H1 (cell line): ENCODE measurements around the gene SLC25A22. TPM values are rescaled to one million over a fixed set of nuclear protein-coding genes. Genes with fewer than 3 reads are reported as not detected.

ENCODE experiments used
- CTCF ChIA-PET: fragments of 300-600 bp; sonication (Branson Sonifier 250); formaldehyde crosslinking; loops from one replicate; lab custom pipeline; 2021; ENCODE audit not compliant: partially characterized antibody; lab: Charles Lee
- POLR2A ChIA-PET: fragments of 300-600 bp; sonication (Branson Sonifier 250); formaldehyde crosslinking; loops from one replicate; lab custom pipeline; 2021; ENCODE audit warnings: inconsistent platforms; ENCODE audit not compliant: partially characterized antibody; lab: Charles Lee
- DNase-seq, 2 experiments: peaks; one replicate each; pipeline versions ENCODE4 v3.0.0 to v3.0.0-alpha.2; 2010 to 2022; ENCODE audit warnings: low spot score in 2 of 2, low read depth in 1 of 2, mixed read lengths in 1 of 2
- FAIRE-seq: peaks from 2 replicates; lab custom pipeline; 2011; peaks lifted over from hg19 to GRCh38; lab: Jason Lieb, UNC
- H2AFZ ChIP-seq: 2 replicates; pipeline ENCODE4 v1.8.1; 2012; ENCODE audit warnings: low read length, inconsistent platforms
- H2AK5ac ChIP-seq: 2 replicates; pipeline ENCODE4 v1.6.1; 2013; ENCODE audit warnings: low read depth, low read length
- H2BK120ac ChIP-seq: replicated peaks from 2 replicates; pipeline ENCODE3; 2013; ENCODE audit warnings: low read depth, low read length, inconsistent platforms
- H2BK12ac ChIP-seq: 2 replicates; pipeline ENCODE4 v1.6.1; 2013; ENCODE audit warnings: low read depth, low read length
- H2BK15ac ChIP-seq: 2 replicates; pipeline ENCODE4 v1.6.1; 2013; ENCODE audit warnings: low read length
- H2BK20ac ChIP-seq: 2 replicates; pipeline ENCODE4 v1.6.1; 2013; ENCODE audit warnings: low read length
- H2BK5ac ChIP-seq: 2 replicates; pipeline ENCODE4 v1.6.1; 2013; ENCODE audit warnings: low read depth, low read length
- H3K14ac ChIP-seq: 2 replicates; pipeline ENCODE4 v1.6.1; 2013; ENCODE audit warnings: inconsistent platforms; ENCODE audit not compliant: insufficient read length
- H3K18ac ChIP-seq: 2 replicates; pipeline ENCODE4 v1.6.1; 2013; ENCODE audit warnings: low read length; ENCODE audit errors: extremely low read depth
- H3K23ac ChIP-seq: 2 replicates; pipeline ENCODE4 v1.6.1; 2013; ENCODE audit warnings: inconsistent platforms; ENCODE audit not compliant: insufficient read length
- H3K23me2 ChIP-seq: 2 replicates; pipeline ENCODE4 v1.6.1; 2013; ENCODE audit warnings: low read depth, low read length
- H3K27ac ChIP-seq: 2 replicates; pipeline ENCODE4 v1.6.1; 2011; ENCODE audit warnings: low read depth, low read length, inconsistent platforms
- H3K27me3 ChIP-seq, 4 experiments: replicated peaks in 1 of 4; 1 replicate in 1 of 4; 2 replicates in 3 of 4; pipeline versions ENCODE4 v1.6.1 to v1.8.1; 2011 to 2013; ENCODE audit warnings: low read length in 3 of 4, mild to moderate bottlenecking in 3 of 4, inconsistent platforms in 2 of 4, mixed read lengths in 2 of 4, moderate library complexity in 1 of 4; ENCODE audit not compliant: control insufficient read depth in 3 of 4, insufficient read depth in 3 of 4; ENCODE audit errors: extremely low read depth in 1 of 4
- H3K36me3 ChIP-seq, 4 experiments: 2 replicates each; pipeline versions ENCODE4 v1.6.1 to v1.8.1; 2011 to 2013; ENCODE audit warnings: mild to moderate bottlenecking in 4 of 4, low read length in 3 of 4, moderate library complexity in 2 of 4, control low read depth in 1 of 4, inconsistent platforms in 1 of 4; ENCODE audit not compliant: insufficient read depth in 4 of 4, control insufficient read depth in 2 of 4
- H3K4ac ChIP-seq: replicated peaks from 2 replicates; pipeline ENCODE3; 2013; ENCODE audit warnings: low read length, low read depth, mixed read lengths, inconsistent platforms; ENCODE audit not compliant: insufficient read length
- H3K4me1 ChIP-seq, 4 experiments: replicated peaks in 1 of 4; 1 replicate in 1 of 4; 2 replicates in 3 of 4; pipeline versions ENCODE4 v1.6.1 to v1.8.1; 2011 to 2013; ENCODE audit warnings: low read length in 3 of 4, inconsistent platforms in 2 of 4, mixed read lengths in 1 of 4; ENCODE audit not compliant: insufficient read depth in 4 of 4, control insufficient read depth in 3 of 4
- H3K4me2 ChIP-seq, 2 experiments: 2 replicates each; pipeline versions ENCODE4 v1.6.1 to v1.8.1; 2011 to 2013; ENCODE audit warnings: low read depth in 2 of 2, low read length in 2 of 2, control low read depth in 1 of 2, inconsistent platforms in 1 of 2, mild to moderate bottlenecking in 1 of 2; ENCODE audit not compliant: insufficient read depth in 1 of 2
- H3K4me3 ChIP-seq, 4 experiments: fragments of 200-600, 300-600 bp in 1 of 4; sonication (generic), shearing (Covaris generic), sonication (Bioruptor Twin) in 1 of 4; 2 replicates each; pipeline versions ENCODE4 v1.5.1 to v1.8.1; 2011 to 2016; ENCODE audit warnings: low read length in 4 of 4, low read depth in 3 of 4, control low read depth in 2 of 4, inconsistent platforms in 2 of 4, mild to moderate bottlenecking in 2 of 4, mixed read lengths in 1 of 4, moderate library complexity in 1 of 4; ENCODE audit not compliant: insufficient read depth in 2 of 4; ENCODE audit errors: extremely low read depth in 1 of 4
- H3K56ac ChIP-seq: replicated peaks from 2 replicates; pipeline ENCODE3; 2013; ENCODE audit warnings: low read depth, mild to moderate bottlenecking, mixed read lengths, low read length, inconsistent platforms; ENCODE audit not compliant: insufficient read length
- H3K79me1 ChIP-seq: 2 replicates; pipeline ENCODE4 v1.6.1; 2013; ENCODE audit warnings: low read depth, low read length, control low read depth
- H3K79me2 ChIP-seq, 2 experiments: 2 replicates each; pipeline versions ENCODE4 v1.6.1 to v1.8.1; 2012 to 2013; ENCODE audit warnings: low read length in 2 of 2, mild to moderate bottlenecking in 2 of 2, inconsistent platforms in 1 of 2; ENCODE audit not compliant: insufficient read depth in 2 of 2, control insufficient read depth in 1 of 2
- H3K9ac ChIP-seq, 4 experiments: replicated peaks in 1 of 4; 1 replicate in 1 of 4; 2 replicates in 3 of 4; pipeline versions ENCODE4 v1.6.1 to v1.8.1; 2011 to 2013; ENCODE audit warnings: low read depth in 3 of 4, low read length in 3 of 4, control low read depth in 2 of 4, mild to moderate bottlenecking in 2 of 4, moderate library complexity in 2 of 4, inconsistent platforms in 1 of 4; ENCODE audit errors: extremely low read depth in 1 of 4
- H3K9me3 ChIP-seq, 2 experiments: 2 replicates each; pipeline versions ENCODE4 v1.6.1 to v1.8.1; 2012 to 2013; ENCODE audit warnings: mild to moderate bottlenecking in 2 of 2, moderate library complexity in 2 of 2, control low read depth in 1 of 2, inconsistent platforms in 1 of 2, low read depth in 1 of 2, low read length in 1 of 2, mixed read lengths in 1 of 2; ENCODE audit not compliant: insufficient read depth in 2 of 2
- H4K20me1 ChIP-seq, 2 experiments: replicated peaks in 1 of 2; 2 replicates each; pipeline versions ENCODE3 to v1.8.1; 2011 to 2013; ENCODE audit warnings: inconsistent platforms in 2 of 2, low read length in 2 of 2, mild to moderate bottlenecking in 1 of 2; ENCODE audit not compliant: insufficient read depth in 2 of 2, control insufficient read depth in 1 of 2
- H4K5ac ChIP-seq: 2 replicates; pipeline ENCODE4 v1.6.1; 2013; ENCODE audit warnings: low read length, low read depth, mixed read lengths, inconsistent platforms; ENCODE audit not compliant: insufficient read length
- H4K8ac ChIP-seq: 2 replicates; pipeline ENCODE4 v1.8.0; 2013; ENCODE audit warnings: mild to moderate bottlenecking, moderate library complexity, low read length, inconsistent platforms; ENCODE audit not compliant: insufficient read depth; ENCODE audit errors: extremely low read depth
- H4K91ac ChIP-seq: replicated peaks from 2 replicates; pipeline ENCODE3; 2013; ENCODE audit warnings: low read length, mixed read lengths, inconsistent platforms; ENCODE audit not compliant: insufficient read length
- E2F6 ChIP-seq: IDR thresholded peaks from 2 replicates; pipeline ENCODE4 v1.6.1; 2012; ENCODE audit warnings: inconsistent platforms
- EZH2 ChIP-seq: fragments of 200-600 bp; sonication (generic); IDR thresholded peaks from 2 replicates; pipeline ENCODE4 v1.7.1; 2012; ENCODE audit warnings: low read depth, mild to moderate bottlenecking, moderate library complexity, low read length, inconsistent platforms; ENCODE audit not compliant: severe bottlenecking
- FOSL1 ChIP-seq: IDR thresholded peaks from 2 replicates; pipeline ENCODE4 v1.6.1; 2011; ENCODE audit warnings: mild to moderate bottlenecking, low read depth, low read length, moderate library complexity; ENCODE audit not compliant: insufficient read depth
- KDM1A ChIP-seq: fragments of 200-600, 300-600 bp; sonication (generic); IDR thresholded peaks from 2 replicates; pipeline ENCODE4 v1.7.1; 2016; ENCODE audit warnings: mild to moderate bottlenecking, low read length, borderline replicate concordance
- PHF8 ChIP-seq: fragments of 200-600 bp; sonication (generic); conservative IDR thresholded peaks from 2 replicates; pipeline ENCODE4 v1.7.1; 2012; ENCODE audit warnings: low read depth, mild to moderate bottlenecking, inconsistent platforms, low read length, moderate library complexity
- POLR2A ChIP-seq, 2 experiments: IDR thresholded peaks; 1 replicate in 1 of 2; 2 replicates in 1 of 2; pipeline ENCODE4 v1.6.1; 2011; ENCODE audit warnings: low read depth in 2 of 2, low read length in 2 of 2, mild to moderate bottlenecking in 2 of 2; ENCODE audit errors: control extremely low read depth in 1 of 2
- POU5F1 ChIP-seq: IDR thresholded peaks from 2 replicates; pipeline ENCODE4 v1.6.1; 2011; ENCODE audit warnings: low read depth, mild to moderate bottlenecking, low read length, moderate library complexity
- SP2 ChIP-seq: IDR thresholded peaks from 2 replicates; pipeline ENCODE4 v1.6.1; 2012; ENCODE audit warnings: mild to moderate bottlenecking, low read length, inconsistent platforms
- SRF ChIP-seq: IDR thresholded peaks from 2 replicates; pipeline ENCODE4 v1.6.1; 2011; ENCODE audit warnings: mild to moderate bottlenecking, low read depth, low read length, moderate library complexity
- TCF12 ChIP-seq: IDR thresholded peaks from 2 replicates; pipeline ENCODE4 v1.6.1; 2011; ENCODE audit warnings: low read depth, mild to moderate bottlenecking, low read length
- WGBS, 2 experiments: shearing (Covaris generic) in 1 of 2; methylation state at CpG; one replicate each; pipeline versions ENCODE4 v1.1.6 to v1.1.7; 2013 to 2015; ENCODE audit warnings: low lambda C conversion rate in 2 of 2, mixed read lengths in 2 of 2, inconsistent platforms in 1 of 2, low coverage in 1 of 2, missing lambda C conversion rate in 1 of 2; ENCODE audit not compliant: insufficient replicate concordance in 2 of 2, insufficient coverage in 1 of 2, insufficient read length in 1 of 2; ENCODE audit errors: extremely low coverage in 1 of 2, missing lambda C conversion rate in 1 of 2; 5-methylcytosine and 5-hydroxymethylcytosine counted together
- polyA plus RNA-seq, 7 experiments: library from polyadenylated mRNA; depleted of rRNA in 3 of 7; stranded (reverse) in 5 of 7; unstranded in 2 of 7; fragments of >200 nt in 5 of 7; fragments of 200-250 nt in 2 of 7; gene quantifications; 1 replicate in 5 of 7; 2 replicates in 1 of 7; 4 replicates in 1 of 7; pipeline versions ENCODE4 v1.2.1 to v1.2.3, GENCODE V29; 2011 to 2013; ENCODE audit warnings: missing spikeins in 2 of 7, mixed read lengths in 2 of 7
- total RNA-seq: library from RNA; stranded (reverse); fragmentation: NEBNext Ultra II Directional; extraction: Animal tissue kit (Norgen Biotek cat#: 25700); gene quantifications from 2 replicates; pipeline ENCODE4 v1.2.1, GENCODE V29; 2021

The SLC25A22 gene
- total and polyA plus RNA-seq, 2 of the 8 experiments (the other 6 are each of a cell fraction or from before 2014, with no cell fraction given), result 31.5 to 48.0 TPM

GRCh38 chr11:772429-773390, 25.4 kb downstream of the SLC25A22 start:
- 91% methylated on average over 33 of the region's 34 CpGs; no CpG with 5 or more reads in 1 of the 2 experiments for WGBS, 2 experiments
- Histone ChIP-seq H3K4me3 (no peak overlapping the region), H2BK15ac (no peak overlapping the region), H3K79me2 (peaks cover 7 to 41% of the 10 kb centered on the region in 2 experiments; a peak in 3 of 4 replicates), H2BK20ac (no peak overlapping the region), H3K36me3 (peaks cover 4 to 21% (median 15%) of the 10 kb centered on the region in 4 experiments; a peak in 7 of 8 replicates), H2BK120ac (no peak overlapping the region), H3K9me3 (no peaks in the 10 kb centered on the region), H2BK12ac (no peak overlapping the region), H3K4me1 (peaks cover 0 to 11% (median 5%) of the 10 kb centered on the region in 4 experiments; a peak in 5 of 7 replicates), H3K18ac (no peak overlapping the region), H3K9ac (peak overlapping the region in 1 of 4 experiments; percentile 36; a peak in 2 of 7 replicates), H3K27ac (0 out of 2 replicates have a peak overlapping the region, but pooled peaks have one; percentile 17), H3K14ac (no peak overlapping the region), H3K23ac (no peak overlapping the region), H2AK5ac (no peak overlapping the region), H4K91ac (no peak overlapping the region), H2AFZ (no peak overlapping the region), H3K56ac (no peak overlapping the region), H2BK5ac (no peak overlapping the region), H3K23me2 (peaks cover 6% of the 10 kb centered on the region; the same call in 1 of the 2 replicates), H3K4me2 (no peak overlapping the region), H3K4ac (no peak overlapping the region), H4K8ac (peak overlapping the region; percentile 25; the same call in 1 of the 2 replicates), H4K5ac (no peak overlapping the region), H4K20me1 (peaks cover 16 to 27% of the 10 kb centered on the region in 2 experiments), H3K27me3 (no peaks in the 10 kb centered on the region), H3K79me1 (0 out of 2 replicates have a peak, but pooled peaks cover 6% of the 10 kb centered on the region)
- DNase-seq (no peak), FAIRE-seq (no peak)
- ChIA-PET CTCF (interaction anchor here (0.6 to 2.6 kb wide), 4 partner anchors 8 to 15 kb away, joined by 3 to 7 read pairs (median 5); no protein-coding TSS in a partner anchor), POLR2A (interaction anchor here (0.6 to 35.3 kb wide), 6 partner anchors 10 to 753 kb away, joined by 3 to 636 read pairs (median 3); partner anchors contain the start of gene TALDO1)
- no peak for TF ChIP-seq SP2
- TF ChIP-seq PHF8, result no peak
- no peak for TF ChIP-seq E2F6
- TF ChIP-seq KDM1A, result no peak
- no peak for TF ChIP-seq EZH2
- no peak for TF ChIP-seq SRF
- no peak for TF ChIP-seq FOSL1
- TF ChIP-seq POU5F1, result no peak
- TF ChIP-seq TCF12, result no peak
- TF ChIP-seq POLR2A (IDR thresholded peaks at IDR 0.05; ENCODE audit: control extremely low read depth in 1 of 2, low read depth in 2 of 2, low read length in 2 of 2), result no peak
